HG03139 (cell line): ENCODE results near the gene NT5DC4.
"Not testable (repeated sequence)": the region's sequence is repeated elsewhere in the genome, so short reads cannot be mapped to it uniquely, and the experiment has no call there.

Source experiments
- ATAC-seq: cut with Tn5 transposase; IDR thresholded peaks from one replicate; pipeline ENCODE4 v1.9.1; 2021; ENCODE audit not compliant: unreplicated experiment

Gene NT5DC4

DNA sequence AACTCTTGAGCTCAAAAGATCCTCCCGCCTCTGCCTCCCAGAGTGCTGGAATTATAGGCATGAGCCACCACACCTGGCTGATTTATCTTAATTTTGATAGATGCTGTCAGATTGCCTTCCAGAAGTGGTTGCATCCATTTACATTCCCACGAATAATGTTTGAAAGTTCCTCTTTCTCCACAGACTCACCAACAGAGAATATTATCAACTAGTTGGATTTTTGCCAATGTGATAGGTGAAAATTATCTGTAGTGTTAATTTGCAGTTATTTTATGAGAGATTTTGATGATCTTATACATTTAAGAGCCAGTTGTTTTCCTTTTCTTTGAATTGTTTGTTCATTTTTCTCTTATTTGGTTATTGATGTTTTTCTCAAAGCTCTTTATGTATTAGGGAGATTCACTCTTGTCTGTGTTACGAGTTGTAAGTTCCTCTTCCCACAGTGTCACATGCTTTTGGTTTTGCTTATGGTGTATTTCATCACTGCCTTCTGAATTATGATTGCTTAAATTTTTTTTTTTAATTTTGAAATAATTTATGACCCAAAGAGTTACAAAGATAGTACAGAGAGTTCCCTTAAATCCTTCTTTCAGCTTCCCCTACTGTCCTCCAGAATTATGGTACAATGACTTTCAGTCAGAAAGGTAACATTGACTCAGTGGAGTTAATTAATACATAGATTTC lies 20.7 kb upstream of the NT5DC4 start:
- no peak for ATAC-seq

DNA sequence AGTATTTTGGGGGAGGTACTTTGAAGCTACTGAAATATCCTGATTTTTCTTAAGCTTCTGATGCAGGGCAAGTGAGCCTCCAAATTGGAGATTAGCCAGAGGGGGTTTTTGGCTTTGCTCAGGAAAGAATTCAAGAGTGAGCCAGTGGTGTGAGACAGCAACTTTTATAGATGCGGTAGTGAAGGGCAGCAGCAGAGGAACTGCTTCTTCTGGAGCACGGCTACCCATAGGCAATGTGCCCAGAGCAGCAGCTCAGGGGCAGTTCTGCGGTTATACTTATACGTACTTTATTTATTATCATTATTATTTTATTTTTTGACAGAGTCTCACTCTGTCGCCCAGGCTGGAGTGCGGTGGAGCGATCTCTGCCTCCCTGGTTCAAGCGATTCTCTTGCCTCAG lies 19.8 kb upstream of the NT5DC4 start:
- ATAC-seq, result no peak

GRCh38 chr2:112703684-112704083 lies 17.1 kb upstream of the NT5DC4 start:
- no peak for ATAC-seq

GRCh38 chr2:112705575-112705974 lies 15.2 kb upstream of the NT5DC4 start:
- ATAC-seq, result no peak

- ATAC-seq, result no peak
Measured at GRCh38 chr2:112706170-112706664, 14.6 kb upstream of the NT5DC4 start.

DNA sequence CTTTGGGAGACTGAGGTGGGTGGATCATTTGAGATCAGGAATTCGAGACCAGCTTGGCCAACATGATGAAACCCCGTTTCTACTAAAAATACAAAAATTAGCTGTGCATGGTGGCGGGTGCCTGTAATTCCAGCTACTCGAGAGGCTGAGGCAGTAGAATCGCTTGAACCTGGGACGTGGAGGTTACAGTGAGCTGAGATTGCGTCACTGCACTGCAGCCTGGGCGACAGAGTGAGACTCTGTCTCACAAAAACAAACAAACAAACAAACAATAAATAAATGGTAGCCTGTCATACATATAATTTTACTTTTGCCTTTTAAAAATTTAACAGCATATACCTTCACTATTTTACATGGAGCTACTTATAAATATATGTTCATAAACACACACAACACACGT lies 13.9 kb upstream of the NT5DC4 start:
- ATAC-seq, result not testable (repeated sequence)

DNA sequence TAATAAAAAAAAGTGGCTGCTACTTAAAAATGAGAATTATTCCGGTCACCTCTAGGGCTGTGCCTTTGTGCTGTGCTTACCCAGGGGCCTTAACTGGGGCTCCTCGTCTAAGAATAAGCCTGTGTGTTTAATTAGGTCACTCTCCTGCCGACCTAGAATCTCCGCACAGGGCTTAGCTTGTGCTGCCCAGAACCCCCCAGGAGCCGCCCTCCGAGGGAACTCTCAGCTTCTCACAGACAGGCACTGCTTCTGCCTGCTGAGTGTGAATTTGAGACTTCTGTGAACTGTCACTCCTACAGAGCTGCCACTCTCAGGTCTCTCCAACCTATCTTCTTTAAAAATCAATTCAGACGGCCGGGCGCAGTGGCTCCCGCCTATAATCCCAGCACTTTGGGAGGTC lies 11.9 kb upstream of the NT5DC4 start:
- ATAC-seq, result no peak

- ATAC-seq, result no peak
Measured at GRCh38 chr2:112709703-112710102, 11.1 kb upstream of the NT5DC4 start.

DNA sequence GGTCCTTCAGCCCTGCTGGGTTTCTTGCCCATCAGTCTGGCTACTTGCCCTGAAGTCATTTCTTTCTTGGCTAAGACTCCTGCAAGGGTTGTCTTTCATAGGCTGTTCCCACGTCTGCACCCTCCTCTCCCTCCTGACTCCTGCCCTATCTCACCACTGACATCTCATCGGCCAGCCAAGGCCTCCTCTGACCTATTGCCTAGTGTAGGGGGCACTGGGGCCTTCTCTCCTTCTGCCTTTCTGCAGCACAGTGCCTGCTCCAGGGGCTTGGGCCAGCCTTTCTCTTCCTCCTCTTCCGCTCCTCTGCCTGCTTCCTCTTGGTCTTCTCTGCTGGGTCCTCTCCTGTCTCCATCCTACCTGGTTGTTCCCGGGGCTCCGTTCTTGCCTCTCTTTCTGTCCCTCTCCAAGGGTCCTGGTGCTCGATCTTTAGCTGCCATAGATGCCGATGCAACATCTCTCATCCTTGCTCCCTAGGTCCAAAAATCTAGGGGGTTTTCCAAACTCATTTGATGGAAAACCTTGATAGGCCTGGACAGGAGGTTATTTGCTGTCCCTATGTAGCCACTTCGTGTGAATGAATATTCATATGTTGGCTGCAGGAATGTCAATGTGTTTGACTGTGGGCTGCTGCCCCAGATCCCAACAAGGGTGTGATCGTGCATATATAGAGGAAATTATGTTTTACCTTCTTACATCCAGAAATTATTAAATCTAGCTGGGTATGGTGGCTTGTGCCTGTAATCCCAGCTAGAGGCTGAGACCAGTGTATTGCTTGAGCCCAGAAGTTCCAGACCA lies 9.7 kb upstream of the NT5DC4 start:
- no peak for ATAC-seq

- no peak for ATAC-seq
Measured at GRCh38 chr2:112712465-112712864, 8.4 kb upstream of the NT5DC4 start.

DNA sequence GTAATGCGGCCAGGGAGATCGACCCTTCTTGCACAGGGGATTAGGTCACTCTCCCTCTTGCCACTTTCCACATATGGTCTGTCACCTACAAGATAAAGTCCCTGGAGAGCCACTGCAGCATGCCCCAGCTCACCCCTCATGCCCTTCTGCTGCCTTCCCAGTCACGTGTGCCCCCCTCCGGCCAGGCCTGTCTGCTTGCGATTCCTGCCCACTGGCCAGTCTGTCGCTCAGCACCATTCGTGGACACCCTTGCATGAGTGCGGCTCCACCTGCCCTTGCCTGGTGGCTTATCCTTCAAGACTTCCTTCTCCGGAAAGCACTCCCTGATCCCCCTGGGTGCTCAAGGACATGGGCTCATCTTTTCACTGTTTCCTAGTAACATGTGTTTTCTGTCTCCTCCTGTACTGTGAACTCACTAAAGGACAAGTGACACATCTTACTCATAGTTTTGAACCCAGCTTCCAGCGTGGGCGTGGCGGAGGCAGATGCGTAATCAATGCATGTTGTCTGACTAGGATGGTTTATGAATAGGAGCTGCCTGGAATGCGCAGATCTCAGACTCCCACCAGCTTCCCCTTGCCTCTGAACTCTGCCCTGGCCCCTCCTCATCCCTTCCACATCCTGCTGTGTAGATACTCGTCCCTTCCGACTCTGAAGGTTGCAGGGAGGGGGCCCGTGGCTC lies 7.8 kb upstream of the NT5DC4 start:
- no peak for ATAC-seq

DNA sequence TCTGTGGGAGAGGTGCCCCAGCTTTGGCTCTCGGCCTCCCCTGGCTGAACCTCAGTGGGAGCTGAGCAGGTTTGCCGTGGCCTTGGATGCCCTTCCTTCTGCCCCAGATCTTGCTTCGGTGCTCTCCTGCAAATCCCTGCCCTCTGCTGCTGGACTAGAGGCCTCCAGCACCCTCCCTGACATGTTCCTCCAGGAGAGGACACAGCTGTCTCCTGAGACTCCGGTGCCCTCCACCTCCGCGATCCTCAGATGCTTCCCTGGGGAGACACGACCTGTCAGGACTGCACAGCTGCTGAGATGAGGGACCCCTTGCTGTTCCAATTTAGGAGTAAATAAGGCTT lies 7.3 kb upstream of the NT5DC4 start:
- no peak for ATAC-seq

DNA sequence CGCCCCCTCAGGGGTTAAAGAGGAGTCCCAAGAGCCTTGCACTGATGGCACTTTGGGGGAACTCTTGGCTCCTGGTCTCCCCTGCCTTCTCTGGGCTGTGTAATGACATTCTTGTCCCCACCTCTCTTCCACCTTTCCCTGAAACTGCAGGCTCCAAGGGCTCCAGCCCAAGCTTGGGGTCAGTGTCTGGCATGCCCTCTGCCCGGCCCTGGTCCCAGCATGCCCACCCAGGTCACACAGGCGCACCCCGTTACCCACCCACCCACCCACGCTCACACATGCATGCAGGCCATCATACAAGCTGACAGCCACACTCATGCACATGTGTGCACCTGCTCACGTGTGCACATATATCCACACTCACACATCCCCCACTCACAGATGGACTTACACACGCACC lies 6.9 kb upstream of the NT5DC4 start:
- no peak for ATAC-seq

GRCh38 chr2:112714331-112714730 lies 6.5 kb upstream of the NT5DC4 start:
- ATAC-seq, result no peak

DNA sequence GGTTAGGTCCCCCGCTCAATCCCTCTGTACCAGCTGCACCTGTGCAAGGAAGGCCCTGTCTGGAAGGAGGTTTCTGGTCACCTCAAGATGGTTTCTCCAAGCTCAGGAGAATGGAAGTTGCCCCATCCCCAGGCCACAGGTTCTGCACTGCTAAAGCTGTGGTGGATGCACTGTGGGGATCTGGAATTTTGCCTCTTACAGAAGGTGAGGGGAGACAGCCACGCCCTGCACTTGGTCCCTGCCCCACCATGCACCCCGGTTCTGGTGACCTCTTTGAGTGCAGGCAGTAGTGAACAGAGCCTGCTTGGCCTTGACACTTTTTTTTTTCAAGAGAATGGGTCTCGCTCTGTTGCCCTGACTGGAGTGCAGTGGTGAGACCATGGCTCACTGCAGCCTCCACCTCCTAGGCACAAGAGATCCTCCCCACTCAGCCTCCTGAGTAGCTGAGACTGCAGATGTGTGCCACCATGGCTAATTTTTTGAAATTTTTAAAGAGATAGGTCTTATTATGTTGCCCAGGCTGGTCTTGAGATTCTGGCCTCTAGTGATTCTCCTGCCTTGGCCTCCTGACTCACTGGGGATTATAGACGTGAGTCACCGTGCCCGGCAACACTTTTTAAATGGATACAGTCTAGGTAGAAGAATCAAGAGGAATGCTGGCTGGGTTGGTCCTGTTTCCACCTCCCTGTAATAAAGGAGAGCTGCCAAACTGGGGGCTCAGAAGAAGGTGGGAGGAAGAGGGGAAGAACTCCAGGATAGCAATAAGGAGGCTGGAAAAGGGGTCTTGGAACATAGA lies 5.8 kb upstream of the NT5DC4 start:
- no peak for ATAC-seq

DNA sequence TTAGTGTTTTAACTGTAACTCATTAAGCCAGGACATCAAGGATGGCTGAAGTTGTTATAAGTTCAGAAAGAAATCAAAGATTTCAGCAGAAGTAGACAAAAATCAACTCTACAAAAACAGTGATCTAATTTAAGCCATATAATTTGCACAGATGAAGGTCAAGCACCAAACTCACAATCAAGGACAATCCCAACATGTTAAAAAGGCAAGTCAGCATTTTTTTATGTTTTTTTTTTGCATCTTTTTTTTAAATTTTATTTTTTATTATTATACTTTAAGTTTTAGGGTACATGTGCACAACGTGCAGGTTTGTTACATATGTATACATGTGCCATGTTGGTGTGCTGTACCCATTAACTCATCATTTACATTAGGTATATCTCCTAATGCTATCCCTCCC lies 4.7 kb upstream of the NT5DC4 start:
- ATAC-seq, result not testable (repeated sequence)

DNA sequence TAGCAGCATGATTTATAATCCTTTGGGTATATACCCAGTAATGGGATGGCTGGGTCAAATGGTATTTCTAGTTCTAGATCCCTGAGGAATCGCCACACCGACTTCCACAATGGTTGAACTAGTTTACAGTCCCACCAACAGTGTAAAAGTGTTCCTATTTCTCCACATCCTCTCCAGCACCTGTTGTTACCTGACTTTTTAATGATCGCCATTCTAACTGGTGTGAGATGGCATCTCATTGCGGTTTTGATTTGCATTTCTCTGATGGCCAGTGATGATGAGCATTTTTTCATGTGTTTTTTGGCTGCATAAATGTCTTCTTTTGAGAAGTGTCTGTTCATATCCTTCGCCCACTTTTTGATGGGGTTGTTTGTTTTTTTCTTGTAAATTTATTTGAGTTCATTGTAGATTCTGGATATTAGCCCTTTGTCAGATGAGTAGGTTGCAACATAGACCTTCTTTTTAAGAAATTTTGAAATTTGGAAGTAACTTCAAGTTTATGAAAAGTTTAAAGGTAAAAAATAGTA lies 3.9 kb upstream of the NT5DC4 start:
- not testable (repeated sequence) for ATAC-seq

DNA sequence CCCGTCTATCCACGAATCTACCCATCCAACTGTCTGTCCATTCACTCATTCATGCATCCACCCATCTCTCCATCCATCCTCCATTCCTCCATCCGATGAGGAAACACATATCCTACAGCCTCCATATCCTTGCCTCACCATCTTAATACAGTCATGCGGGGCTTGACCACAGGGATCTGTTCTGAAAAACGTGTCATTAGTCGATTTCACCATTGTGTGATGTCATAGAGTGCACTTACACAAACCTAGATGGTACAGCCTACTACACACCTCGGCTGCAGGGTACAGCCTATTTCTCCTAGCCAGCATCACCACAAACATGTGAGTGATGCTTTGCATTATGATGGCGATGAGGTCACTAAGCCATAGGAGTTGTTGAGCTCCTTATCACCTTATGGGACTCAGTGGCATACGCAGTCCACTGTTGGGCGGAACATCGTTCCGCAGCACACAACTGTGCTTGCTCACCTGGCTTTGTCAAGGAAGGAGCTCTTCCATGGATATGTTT lies 1.9 kb upstream of the NT5DC4 start:
- ATAC-seq, result no peak

- ATAC-seq, result no peak
Measured at GRCh38 chr2:112721819-112722522, 1.2 kb downstream of the NT5DC4 start.
